BE2C (cell line): Measurements from ENCODE around the gene AHSG. TPM values are rescaled to one million over a fixed set of nuclear protein-coding genes. Genes with fewer than 3 reads are reported as not detected.
"Not testable (repeated sequence)": the region's sequence is repeated elsewhere in the genome, so short reads cannot be mapped to it uniquely, and the experiment has no call there.

Experiments
- DNase-seq: peaks from one replicate; pipeline ENCODE4 v3.0.0-alpha.2; 2020
- H3K27me3 ChIP-seq: fragments of 250-450 bp; sonication (Bioruptor Pico); 2 replicates; pipeline ENCODE4 v1.5.1; 2020; ENCODE audit warnings: mild to moderate bottlenecking
- H3K36me3 ChIP-seq: fragments of 250-450 bp; sonication (Bioruptor Pico); 2 replicates; pipeline ENCODE4 v1.5.1; 2020; ENCODE audit warnings: mild to moderate bottlenecking
- H3K4me1 ChIP-seq: fragments of 250-450 bp; sonication (Bioruptor Pico); 2 replicates; pipeline ENCODE4 v1.5.1; 2020
- H3K4me3 ChIP-seq: 2 replicates; pipeline ENCODE4 v1.5.1; 2011; ENCODE audit warnings: low read depth, low read length
- H3K9me3 ChIP-seq: fragments of 250-450 bp; sonication (Bioruptor Pico); 2 replicates; pipeline ENCODE4 v1.5.1; 2020
- polyA plus RNA-seq: library from polyadenylated mRNA; unstranded; fragments of >200 nt; gene quantifications from one replicate; pipeline ENCODE4 v1.2.1, GENCODE V29; 2012; ENCODE audit warnings: low read depth, missing spikeins; ENCODE audit not compliant: insufficient read length, insufficient read depth
- TF ChIP-seq, protein P1 (sequence below): IDR thresholded peaks from 2 replicates; pipeline ENCODE4 v1.5.1; 2012; ENCODE audit warnings: mild to moderate bottlenecking, low read depth, low read length

Gene AHSG, protein sequence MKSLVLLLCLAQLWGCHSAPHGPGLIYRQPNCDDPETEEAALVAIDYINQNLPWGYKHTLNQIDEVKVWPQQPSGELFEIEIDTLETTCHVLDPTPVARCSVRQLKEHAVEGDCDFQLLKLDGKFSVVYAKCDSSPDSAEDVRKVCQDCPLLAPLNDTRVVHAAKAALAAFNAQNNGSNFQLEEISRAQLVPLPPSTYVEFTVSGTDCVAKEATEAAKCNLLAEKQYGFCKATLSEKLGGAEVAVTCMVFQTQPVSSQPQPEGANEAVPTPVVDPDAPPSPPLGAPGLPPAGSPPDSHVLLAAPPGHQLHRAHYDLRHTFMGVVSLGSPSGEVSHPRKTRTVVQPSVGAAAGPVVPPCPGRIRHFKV
- polyA plus RNA-seq, result not detected

DNA sequence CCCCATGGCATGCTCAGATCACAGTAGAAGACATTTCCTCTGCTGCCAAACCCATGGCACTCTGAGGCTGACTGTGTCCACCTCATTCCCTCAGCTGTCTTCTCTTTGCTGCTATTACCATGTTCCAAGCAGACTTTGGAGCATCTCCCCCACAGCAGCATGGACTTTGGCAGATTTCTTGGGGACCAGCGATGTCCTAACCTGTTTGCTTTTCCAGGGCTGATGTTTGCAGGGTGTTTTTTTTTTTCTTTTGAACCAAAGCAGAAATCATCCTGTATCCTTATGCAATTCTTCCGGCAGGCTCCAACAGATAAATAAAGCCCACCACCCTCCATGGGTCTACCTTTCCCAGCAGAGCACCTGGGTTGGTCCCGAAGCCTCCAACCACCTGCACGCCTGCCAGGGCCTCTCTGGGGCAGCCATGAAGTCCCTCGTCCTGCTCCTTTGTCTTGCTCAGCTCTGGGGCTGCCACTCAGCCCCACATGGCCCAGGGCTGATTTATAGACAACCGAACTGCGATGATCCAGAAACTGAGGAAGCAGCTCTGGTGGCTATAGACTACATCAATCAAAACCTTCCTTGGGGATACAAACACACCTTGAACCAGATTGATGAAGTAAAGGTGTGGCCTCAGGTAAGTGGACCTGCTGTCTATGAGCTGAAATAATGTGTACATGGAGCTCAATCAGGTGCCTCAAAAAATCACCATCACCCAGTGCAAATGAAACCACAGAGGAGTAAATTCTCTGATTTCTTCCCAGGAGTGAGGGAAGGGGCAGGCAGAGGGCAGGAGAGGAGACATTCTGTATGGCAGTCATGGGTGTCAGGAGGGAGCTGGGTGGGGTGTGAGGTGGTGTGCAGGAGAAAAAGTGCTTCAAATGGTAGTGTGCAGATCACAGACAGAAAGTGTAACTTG, at the start of gene AHSG:
Gene AHSG (plus strand): TSS at position 340 of the 916 bp plus-strand sequence. CDS start 82 bp downstream, at position 422.
- TF ChIP-seq, protein P1, sequence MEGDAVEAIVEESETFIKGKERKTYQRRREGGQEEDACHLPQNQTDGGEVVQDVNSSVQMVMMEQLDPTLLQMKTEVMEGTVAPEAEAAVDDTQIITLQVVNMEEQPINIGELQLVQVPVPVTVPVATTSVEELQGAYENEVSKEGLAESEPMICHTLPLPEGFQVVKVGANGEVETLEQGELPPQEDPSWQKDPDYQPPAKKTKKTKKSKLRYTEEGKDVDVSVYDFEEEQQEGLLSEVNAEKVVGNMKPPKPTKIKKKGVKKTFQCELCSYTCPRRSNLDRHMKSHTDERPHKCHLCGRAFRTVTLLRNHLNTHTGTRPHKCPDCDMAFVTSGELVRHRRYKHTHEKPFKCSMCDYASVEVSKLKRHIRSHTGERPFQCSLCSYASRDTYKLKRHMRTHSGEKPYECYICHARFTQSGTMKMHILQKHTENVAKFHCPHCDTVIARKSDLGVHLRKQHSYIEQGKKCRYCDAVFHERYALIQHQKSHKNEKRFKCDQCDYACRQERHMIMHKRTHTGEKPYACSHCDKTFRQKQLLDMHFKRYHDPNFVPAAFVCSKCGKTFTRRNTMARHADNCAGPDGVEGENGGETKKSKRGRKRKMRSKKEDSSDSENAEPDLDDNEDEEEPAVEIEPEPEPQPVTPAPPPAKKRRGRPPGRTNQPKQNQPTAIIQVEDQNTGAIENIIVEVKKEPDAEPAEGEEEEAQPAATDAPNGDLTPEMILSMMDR, result no peak
- Histone ChIP-seq H3K27me3 (peaks cover 3% of the 10 kb centered on the region; the same call in 1 of the 2 replicates), H3K4me1 (no peaks in the 10 kb centered on the region), H3K36me3 (no peaks in the 10 kb centered on the region), H3K4me3 (no peak within 1 kb of the TSS), H3K9me3 (no peaks in the 10 kb centered on the region)
- DNase-seq, result no peak

DNA sequence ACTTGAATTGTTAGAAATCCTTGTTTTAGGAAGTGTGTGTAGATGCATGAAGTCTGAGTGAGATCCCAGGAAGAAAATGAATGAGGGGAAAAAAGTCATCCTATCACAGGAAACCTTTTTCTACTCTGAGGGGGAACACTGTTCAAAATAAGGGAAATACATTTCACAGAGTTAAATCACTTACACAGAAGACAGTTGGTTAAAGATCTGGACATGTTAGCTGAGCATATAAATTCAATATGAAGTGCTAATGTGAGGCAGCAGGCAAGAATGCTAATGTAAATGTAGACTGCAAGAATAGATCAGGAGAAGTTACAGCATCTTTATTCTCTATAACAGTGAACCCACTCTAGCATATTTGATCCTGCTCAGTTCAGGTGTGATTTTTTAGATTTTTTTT, 48.3 kb upstream of the AHSG start:
- Histone ChIP-seq H3K36me3 (peaks cover 3% of the 10 kb centered on the region; the same call in 1 of the 2 replicates), H3K4me3 (no peak overlapping the region), H3K9me3 (no peaks in the 10 kb centered on the region), H3K27me3 (no peaks in the 10 kb centered on the region), H3K4me1 (no peaks in the 10 kb centered on the region)
- DNase-seq, result no peak
- TF ChIP-seq, protein P1, result no peak

DNA sequence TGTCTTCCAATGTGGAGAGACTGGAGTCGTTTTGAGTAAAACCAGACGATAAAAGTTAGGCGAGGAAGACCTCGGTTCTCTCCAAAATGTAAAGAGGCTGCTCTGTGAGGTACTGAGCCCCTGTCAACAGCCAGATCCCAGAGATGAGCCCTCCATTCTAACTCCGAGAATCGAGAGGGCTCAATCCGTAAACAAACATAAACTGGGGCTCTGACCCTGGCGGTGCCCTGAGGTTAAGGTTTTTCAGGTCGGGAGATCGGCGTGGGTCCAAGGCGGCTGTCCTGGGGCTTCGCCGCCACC, 46.1 kb upstream of the AHSG start:
- TF ChIP-seq, protein P1, result no peak
- Histone ChIP-seq H3K9me3 (no peaks in the 10 kb centered on the region), H3K4me1 (no peaks in the 10 kb centered on the region), H3K36me3 (0 out of 2 replicates have a peak, but pooled peaks cover 3% of the 10 kb centered on the region), H3K4me3 (peak overlapping the region; percentile 83), H3K27me3 (no peaks in the 10 kb centered on the region)
- DNase-seq, result no peak

DNA sequence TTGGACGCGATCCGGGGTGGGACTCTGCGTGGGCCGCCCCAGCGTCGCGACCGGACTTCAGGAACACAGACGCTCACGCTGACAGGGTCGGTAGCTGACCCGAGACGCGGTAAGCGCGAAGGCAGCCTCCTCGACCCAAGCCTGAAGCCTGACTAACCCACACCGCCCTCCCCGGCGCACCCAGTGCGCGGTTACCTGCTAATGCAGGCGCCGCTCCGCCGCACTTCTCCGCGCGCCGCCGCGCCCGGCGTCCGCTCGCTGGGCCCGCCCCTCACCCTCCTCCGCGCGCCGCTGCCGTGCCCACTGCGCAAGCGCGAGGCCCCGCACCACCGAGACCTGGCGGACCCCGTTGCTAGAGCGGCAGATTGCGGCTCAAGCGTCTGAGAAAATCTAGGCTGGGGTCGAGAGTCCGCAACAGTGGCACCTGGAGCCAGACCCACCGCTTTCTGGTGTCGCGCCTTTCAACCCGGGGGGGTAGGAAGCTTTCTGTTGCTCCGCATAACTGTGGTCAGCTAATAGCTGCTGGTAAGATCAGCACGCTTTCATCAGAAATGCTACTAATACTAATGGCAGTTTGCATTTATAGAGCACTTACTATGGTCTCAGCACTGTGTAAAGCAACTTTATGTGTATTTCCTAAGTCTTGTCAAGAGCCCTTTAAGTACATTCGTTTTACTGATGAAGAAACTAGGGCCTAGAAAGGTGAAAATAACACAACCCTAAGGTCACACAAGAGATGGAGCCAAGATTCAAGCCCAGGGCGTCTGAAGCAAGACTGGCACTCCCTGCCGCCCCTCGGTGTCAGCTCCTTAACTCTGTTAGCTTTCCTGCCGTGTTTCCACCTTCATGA, 45.6 kb upstream of the AHSG start, which contains the start of gene TBCCD1:
Gene TBCCD1 (minus strand): TSS at position 268 of the 850 bp plus-strand sequence. CDS start 3,010 bp downstream, outside the sequence.
- Histone ChIP-seq H3K9me3 (no peaks in the 10 kb centered on the region), H3K27me3 (no peaks in the 10 kb centered on the region)
- peak; percentile 91 for DNase-seq

DNA sequence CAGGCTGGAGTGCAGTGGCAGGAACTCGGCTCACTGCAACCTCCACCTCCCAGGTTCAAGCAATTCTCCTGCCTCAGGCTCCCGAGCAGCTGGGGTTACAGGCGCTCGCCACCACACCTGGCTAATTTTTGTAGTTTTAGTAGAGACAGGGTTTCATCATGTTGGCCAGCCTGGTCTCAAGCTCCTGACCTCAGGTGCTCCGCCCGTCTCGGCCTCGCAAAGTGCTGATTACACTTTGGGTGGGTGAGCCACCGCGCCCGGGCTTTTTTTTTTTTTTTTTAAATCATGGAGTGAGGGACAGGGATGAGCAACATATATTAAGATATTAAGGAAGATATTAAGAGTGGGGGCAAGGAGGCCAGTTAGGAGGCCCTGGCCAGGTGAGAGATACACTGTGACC, 43.5 kb upstream of the AHSG start:
- Histone ChIP-seq H3K4me3 (peak overlapping the region; percentile 92), H3K36me3 (peaks cover 17% of the 10 kb centered on the region)
- DNase-seq, H3K9me3 ChIP-seq, H3K27me3 ChIP-seq, H3K4me1 ChIP-seq: not testable (repeated sequence)

More for the DNA sequence above, 45.6 kb upstream of the AHSG start, which contains the start of gene TBCCD1:
- H3K36me3 ChIP-seq, result peaks cover 3% of the 10 kb centered on the region
- TF ChIP-seq, protein P1, result no peak
- H3K4me1 ChIP-seq, result no peaks in the 10 kb centered on the region
- peak within 1 kb of the TSS; percentile 83 for H3K4me3 ChIP-seq

DNA sequence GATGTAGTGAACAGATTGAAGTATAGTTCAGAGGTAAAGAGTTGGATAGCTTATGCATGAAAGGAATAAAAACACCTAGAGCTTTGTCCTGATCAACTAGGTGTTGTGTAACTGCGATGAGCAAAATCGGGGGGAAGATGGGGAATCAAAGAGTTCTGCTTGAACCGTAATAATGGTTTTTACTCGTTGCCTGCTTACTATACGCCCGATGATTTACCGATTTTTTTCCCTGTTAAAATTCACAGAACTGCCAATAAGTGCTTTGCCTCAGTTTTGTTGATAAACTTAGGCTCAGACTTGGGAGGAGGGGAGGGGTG, 43.1 kb upstream of the AHSG start:
- peak overlapping the region; percentile 92 for H3K4me3 ChIP-seq
- H3K9me3 ChIP-seq, result no peaks in the 10 kb centered on the region
- no peaks in the 10 kb centered on the region for H3K27me3 ChIP-seq
- TF ChIP-seq, protein P1, result no peak
- no peaks in the 10 kb centered on the region for H3K4me1 ChIP-seq
- no peak for DNase-seq
- H3K36me3 ChIP-seq, result peaks cover 17% of the 10 kb centered on the region
